Measurements from ENCODE around the gene KIF26B.

DNA sequence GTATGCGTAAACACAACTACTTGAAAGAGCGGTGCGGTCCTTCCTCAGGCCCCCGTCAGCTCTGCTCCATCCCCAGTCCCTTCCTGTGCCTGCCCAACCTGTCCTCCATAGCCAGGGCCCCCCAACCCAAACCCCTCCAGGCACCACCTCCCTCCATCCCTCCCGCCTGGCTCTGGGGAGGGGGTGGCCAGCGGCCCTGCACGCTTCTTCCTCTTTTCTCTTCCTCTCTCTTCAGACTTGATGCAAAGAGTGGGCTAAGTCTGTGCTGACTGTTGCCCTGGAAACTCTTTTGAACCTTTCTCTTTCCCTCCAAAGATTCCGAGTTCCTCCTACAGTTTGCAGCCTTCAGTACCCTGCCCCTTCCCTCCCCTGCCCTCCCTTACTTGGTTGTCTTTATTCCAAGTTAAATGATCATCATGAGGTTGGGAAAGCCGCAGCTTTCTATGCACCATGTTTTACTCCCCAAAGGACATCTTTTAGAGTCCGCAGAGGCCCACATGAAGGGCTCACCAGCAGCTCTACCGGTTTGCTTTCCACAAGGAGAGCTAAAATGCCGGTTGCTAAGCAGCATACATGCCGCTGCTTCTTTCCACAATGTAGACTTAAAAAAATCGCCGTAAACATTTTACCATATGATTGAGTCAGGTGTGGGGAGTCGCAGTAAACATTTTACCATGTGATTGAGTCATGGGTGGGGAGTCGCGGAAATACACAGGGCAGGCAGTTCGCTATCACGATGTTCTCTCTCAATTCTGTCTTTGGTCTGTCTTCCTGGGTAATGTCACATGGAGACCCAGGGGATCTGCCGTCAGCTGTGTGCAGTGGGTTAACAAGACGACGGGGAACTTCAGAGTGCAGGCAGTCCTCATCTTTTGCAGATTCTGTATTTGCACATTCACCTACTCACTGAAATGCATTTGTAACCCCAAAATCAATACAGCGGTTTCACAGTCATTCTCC is 525.3 kb downstream of the KIF26B start:
- TF ChIP-seq, protein P1, sequence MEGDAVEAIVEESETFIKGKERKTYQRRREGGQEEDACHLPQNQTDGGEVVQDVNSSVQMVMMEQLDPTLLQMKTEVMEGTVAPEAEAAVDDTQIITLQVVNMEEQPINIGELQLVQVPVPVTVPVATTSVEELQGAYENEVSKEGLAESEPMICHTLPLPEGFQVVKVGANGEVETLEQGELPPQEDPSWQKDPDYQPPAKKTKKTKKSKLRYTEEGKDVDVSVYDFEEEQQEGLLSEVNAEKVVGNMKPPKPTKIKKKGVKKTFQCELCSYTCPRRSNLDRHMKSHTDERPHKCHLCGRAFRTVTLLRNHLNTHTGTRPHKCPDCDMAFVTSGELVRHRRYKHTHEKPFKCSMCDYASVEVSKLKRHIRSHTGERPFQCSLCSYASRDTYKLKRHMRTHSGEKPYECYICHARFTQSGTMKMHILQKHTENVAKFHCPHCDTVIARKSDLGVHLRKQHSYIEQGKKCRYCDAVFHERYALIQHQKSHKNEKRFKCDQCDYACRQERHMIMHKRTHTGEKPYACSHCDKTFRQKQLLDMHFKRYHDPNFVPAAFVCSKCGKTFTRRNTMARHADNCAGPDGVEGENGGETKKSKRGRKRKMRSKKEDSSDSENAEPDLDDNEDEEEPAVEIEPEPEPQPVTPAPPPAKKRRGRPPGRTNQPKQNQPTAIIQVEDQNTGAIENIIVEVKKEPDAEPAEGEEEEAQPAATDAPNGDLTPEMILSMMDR (IDR thresholded peaks at IDR 0.05; ENCODE audit: low read length) = no peak
- TF ChIP-seq EZH2phosphoT487 (IDR thresholded peaks at IDR 0.05; ENCODE audit: low read length) (no peak), EZH2 (optimal IDR thresholded peaks at IDR 0.05; ENCODE audit: low read depth, low read length) (no peak)

All from MM.1S (cell line).